HG03045 (cell line): ENCODE data around the gene CARNS1.

Experiments used
- ATAC-seq: cut with Tn5 transposase; IDR thresholded peaks from one replicate; pipeline ENCODE4 v1.9.1; 2021; ENCODE audit warnings: mild to moderate bottlenecking, moderate library complexity; ENCODE audit not compliant: unreplicated experiment

The CARNS1 gene, protein sequence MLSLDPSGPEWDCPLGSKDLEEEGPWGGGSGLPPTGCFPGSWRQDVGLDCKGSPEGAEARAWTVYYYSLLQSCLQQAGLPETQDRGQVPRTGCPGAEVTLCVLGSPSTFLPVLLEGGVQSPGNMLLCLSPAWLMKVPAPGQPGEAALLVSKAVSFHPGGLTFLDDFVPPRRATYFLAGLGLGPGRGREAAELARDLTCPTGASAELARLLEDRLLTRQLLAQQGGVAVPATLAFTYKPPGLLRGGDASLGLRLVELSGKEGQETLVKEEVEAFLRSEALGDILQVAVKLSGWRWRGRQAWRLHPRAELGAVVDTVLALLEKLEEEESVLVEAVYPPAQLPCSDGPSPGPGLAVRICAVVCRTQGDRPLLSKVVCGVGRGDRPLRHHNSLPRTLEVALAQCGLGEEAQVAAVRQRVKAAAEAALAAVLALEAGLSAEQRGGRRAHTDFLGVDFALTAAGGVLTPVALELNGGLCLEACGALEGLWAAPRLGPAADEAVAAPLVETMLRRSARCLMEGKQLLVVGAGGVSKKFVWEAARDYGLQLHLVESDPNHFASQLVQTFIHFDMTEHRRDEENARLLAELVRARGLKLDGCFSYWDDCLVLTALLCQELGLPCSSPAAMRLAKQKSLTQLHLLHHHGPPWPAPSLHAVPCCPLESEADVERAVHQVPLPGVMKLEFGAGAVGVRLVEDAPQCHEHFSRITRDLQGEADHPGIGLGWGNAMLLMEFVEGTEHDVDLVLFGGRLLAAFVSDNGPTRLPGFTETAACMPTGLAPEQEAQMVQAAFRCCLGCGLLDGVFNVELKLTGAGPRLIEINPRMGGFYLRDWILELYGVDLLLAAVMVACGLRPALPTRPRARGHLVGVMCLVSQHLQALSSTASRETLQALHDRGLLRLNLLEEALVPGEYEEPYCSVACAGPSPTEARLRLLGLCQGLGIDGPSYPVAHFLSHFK

DNA sequence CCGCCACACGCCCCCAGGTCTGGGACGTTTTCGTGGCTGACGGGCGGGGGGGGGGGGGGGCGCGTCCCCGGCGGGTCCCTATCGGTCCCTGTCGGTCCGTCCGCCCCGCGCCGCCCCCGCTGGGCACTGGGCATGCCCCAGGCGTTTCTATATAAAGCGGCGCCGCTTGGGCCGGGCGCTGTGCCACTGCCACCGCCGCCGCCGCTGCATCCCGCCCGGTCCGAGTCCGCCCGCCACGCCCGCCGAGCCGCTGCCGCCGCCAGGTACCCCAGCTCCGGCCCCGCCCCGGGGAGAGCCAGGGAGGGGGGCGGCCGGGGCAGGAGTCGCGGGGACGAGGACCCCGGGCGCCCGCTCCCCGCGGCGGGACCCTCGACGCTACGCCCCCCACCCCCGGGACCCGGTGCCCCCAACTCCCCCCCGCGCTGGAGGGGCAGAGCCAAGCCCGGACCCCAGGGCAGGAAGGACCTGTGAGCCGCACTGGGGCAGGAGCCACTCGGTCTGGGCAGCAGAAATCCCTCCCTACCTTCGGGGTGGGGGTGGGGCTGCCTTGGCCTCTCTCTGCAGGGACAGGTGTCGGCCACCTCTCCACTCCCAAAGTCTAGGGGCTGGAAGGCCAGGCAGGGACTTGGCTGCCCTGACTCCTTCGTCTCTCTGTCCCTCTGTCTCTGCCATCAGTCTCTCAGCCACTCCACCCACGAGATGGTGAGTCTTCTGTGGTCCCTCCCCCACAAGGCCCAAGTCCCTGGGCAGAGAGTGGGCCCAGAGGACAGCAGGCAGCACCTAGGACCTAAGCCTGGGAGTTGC, at the start of gene CARNS1:
Gene CARNS1, plus strand, starts transcription at position 178 of the 804 bp plus-strand sequence. Its CDS starts 522 bp downstream, at position 700.
- ATAC-seq: no peak

DNA sequence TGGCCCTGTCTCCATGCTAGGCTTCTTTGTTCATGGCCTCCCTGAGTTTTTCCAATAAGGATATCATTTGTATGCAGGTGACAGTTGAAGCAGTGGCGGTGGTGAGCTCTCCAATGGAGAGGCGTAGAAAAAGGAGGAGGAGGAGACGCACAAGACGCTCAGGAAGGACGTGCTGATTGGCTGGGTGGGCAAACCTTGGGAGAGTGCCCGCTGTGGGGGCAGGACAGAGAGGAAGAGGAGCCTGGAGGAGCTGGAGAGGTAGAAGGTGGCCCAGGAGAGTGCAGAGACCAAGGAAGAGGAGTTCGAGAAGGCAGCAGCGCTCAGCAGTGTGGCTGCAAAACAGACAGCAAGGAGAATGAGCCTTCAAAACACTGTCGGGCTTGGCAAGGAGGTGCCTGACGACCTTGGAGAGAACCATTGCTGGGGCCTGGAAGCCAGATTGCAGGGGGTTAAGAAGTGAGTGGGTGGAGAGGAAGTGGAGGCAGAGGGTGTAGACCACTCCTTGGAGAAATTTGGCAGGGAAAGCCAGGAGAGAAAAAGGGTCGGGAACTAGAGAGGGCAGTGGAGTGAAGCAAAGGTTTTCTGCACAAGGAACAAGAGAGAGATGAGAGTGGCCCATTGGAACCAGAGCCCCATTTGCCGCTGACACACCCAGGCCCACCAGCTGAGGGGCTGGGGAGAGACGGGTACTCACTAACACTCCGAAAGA, 49.6 kb upstream of the CARNS1 start:
- no peak for ATAC-seq

DNA sequence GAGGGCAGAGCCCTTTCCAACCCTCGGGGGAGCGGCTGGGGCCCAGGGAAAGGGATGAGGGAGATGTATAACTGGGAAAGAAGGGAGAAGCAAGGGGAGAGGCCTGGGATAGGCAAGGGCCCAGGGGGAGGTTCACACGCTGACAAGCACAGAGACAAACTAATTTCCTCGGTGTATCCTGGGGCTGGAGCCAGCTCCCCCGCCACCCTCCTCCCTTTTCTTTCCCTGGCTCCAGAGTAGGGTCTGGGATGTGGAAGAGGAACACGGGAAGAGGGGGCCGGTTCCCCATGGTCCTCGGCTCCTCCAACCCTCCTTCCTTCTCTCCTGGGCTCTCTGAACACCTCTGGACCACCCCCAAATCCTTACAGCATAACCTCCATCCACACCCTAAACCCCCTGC, 48.9 kb upstream of the CARNS1 start:
- ATAC-seq: no peak

DNA sequence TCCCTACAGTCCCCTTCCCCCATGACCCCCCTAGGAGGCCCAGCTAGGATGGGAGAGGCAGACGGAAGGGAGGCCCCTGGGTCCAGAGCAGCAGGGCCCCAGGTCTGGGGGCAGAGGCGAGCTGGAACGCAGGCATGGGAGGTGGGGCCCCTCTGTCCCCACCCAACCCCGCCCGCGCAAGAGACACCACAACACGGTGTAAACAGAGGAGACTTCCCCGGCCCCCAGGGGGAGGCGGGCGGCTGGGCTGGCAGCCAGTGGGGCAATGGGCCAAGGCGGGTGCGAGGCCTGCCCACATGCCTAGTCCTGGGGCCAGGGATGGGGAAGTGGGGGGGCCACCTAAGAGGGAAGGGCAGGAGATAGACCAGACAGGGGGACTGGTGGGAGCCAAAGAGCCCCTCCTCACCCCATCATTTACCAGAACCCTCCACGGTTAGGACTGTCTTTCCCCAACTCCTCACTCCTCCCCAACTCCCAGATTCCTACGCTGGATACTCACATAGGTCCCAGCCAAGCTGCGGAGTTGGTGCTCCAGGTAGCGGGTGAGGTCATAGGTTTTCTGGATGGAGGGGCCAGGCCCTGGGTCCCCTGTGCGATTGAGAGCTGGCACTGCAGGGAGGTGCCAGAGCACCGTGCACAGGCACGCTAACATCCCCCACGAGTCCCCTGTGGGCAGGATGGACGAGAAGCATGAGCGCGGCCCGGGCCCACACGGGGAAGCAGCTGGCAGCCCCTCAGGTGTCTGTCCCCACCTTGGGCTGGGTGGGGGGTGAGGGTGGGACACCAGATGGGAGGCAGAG, 48.3 kb upstream of the CARNS1 start:
- ATAC-seq: no peak

DNA sequence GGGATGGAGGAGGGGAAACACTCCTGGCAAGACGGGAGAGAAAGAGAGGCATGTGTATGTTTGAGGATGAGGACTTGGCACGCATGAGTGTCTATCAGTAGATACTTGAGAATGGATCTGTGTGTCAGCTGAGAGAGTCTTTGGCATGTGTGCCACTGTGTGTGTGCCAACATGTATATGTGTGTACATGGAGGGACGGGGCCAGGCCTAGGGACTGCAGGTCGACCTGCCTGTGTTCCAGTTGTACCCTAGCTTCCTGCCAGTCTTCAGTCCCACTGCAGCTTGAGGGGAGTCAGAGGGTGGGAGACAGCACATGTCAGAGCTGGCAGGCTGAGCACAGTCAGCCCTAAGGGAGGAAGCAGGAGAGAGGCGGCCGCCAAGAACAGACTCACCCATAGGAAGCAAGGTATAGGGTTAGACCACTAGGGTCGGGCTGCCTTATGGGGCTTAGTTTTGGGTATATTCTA, 47.7 kb upstream of the CARNS1 start:
- ATAC-seq: no peak

DNA sequence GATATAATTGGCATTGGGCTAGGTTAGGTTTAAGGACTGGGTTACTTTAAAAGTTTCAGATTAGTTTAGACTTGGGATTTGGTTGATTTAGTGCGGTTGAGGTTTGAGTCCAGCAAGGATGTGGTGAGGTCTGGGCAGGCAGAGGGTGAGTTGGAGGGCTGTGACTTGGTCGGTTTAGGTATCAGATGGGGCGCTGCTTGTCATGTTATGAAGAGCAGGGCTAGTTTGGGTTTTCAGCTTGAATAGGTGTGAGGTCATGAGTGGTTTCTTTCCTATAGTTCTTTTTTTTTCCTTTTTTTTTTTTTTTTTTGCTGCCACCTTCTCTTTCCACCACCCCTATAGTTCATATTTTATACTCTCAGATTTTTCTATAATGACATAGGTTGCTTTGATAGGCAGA, 46.9 kb upstream of the CARNS1 start:
- ATAC-seq: no peak

DNA sequence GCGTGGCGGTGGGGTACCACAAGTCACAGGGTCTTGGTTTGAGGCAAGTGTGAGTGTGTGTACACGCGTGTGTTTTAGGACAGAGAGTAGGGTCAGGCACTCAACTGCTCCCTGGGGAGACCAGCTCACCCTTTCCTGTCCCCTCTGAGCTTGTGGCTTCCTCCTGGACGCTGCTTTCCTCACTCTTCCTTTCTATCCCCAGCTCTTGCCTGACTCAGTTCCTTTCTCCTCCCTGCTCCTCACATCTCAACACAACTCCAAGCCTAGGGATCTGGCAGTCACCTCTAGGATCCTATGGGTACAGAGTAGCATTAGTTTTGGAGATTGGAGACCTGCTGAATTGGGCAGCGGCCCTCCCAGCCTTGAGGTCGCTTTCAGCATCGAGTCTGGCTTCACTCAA, 46.2 kb upstream of the CARNS1 start:
- ATAC-seq: no peak

DNA sequence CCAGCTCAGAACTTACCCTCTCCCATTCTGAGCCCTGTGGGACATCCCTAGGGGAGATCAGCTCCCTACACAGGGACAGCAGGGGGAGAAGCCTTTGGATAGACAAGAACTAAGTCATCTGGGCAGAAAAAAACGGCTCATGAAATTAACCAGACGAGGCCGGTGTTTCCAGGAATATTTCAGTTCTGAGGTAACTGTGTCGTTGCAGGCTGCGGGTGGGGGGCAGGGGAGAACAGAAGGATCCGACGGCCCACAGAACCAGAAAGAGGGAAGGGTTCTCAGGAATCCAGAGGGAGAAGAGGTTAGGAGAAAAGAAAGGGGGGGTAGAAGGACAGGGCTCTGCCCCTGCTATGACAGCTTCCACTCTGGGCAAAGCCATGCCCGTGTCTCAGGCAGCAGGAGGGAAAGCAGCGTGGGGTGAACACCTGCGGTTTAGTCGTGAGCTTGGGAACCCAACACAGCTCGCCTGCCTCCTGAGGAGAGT, 45.6 kb upstream of the CARNS1 start:
- ATAC-seq: no peak

DNA sequence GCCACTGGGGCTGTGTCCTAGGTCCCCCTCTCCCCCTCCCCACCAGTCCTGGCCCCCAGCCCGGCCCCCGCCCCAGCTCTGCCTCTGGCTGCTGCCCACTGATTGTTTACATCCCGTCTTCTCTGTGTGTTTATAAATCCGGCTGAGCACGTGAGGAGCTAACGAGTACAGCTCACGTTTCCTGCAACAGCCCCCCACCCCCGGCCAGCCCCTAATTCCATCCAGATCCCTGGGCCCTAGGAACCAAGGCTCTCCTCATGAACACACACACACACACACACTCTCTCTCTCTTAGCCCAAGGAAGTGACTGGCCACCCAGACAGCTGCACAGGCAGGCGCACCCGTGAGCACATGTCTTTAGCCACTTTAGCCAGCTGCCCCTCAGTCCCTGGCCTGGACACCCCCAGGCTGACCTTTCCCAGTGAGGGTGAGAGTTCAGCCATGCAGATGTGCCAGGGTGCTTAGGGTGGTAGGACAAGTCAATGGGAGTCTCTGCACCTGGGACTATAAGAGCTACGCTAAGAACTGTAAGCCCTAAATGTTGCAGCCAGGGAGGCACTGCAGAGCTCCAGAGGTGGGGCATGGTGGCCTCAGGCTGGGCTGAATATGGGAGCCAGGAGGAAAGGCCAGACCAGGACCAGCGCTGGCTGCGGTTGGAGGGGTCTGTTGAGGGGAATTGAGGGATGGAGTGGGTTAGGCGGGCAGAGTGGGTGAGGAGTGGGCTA, 45.0 kb upstream of the CARNS1 start:
- no peak for ATAC-seq

DNA sequence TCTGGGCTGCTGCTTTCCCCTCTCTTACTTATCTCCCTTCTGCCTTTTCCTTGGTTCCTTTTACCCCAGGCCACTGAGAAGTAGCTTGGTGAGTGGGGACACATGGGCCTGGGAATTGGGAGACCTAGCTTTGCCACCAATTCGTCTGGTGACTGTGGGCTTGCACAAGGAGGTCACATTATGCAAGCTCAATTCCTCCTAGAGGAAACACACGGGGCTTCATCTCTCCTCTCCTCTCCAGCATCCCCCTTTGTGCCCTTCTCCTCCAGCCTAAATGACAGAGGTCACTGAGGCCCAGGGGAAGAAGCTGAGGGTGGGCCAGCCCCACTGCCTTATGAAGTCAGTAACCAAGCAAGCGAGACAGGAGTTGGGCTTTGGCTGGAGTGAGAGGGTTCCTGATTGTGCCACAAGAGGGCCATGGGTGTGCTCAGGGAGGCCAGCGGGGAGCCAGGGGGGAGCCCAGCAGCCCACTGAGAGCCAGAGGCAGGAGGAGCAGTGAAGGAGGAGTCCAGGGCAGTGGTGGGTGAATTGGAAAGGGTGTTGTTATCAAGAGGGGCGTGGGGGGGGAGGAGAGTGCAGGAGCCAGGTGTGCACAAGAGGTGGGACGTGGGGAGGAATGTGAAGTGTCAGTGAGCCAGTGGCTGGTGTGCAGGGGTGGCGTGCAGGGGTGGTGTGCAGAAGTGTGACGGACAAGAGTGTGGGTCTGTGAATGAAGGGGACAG, 44.1 kb upstream of the CARNS1 start:
- no peak for ATAC-seq

DNA sequence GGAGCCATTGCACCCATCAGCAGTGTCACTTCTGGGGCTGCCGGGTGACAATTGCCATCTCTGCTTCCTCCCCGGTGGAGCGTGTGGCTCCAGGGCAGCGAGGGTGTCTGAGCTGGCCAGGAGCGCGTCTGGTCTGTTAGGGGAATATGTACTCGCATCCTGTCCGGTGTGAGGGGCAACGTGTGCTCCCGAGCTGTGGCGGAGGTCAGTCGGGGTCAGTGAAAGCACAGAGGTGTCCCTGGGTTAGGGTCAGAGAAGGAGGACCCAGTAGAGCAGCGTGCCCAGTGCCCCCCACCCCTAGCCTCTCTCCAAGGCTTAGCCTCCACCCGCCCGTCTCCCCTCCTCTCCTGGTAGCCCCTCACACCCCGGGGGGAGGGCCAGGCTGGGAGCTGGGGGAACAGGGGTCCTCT, 43.6 kb upstream of the CARNS1 start:
- no peak for ATAC-seq

DNA sequence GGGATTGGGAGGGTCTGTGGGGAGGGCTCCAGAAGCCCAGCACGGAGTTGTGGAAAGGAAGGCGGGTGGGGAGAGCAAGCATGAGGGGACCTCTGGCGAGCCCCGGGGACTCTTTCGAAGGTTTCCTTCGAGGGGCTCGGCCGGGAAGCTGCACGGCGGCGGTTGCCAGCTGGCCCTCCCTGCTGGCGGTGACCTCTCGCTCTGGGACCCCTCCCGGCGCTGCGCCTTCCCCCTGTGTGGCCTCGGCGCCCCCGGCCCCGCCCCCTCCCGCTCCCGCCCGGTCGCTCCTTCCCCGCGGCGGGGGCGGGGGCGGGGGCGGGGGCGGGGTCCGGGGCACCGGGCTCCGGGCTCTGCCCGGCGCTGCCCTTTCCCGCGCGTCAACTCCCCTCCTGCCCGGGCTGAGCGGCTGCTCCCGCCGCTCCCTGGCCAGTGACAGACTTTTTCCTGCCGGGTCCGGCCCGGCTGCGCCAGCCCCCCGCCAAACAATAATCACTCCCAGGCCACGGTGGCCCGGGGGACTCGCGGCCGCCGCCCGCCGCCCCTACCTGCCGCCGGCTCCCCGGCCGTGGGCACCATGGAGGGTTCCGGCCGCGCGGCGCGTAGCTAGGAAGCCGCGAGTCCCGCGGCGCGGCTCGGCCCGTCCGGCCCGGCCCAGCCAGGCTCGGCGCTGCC, 43.0 kb upstream of the CARNS1 start:
- no peak for ATAC-seq

DNA sequence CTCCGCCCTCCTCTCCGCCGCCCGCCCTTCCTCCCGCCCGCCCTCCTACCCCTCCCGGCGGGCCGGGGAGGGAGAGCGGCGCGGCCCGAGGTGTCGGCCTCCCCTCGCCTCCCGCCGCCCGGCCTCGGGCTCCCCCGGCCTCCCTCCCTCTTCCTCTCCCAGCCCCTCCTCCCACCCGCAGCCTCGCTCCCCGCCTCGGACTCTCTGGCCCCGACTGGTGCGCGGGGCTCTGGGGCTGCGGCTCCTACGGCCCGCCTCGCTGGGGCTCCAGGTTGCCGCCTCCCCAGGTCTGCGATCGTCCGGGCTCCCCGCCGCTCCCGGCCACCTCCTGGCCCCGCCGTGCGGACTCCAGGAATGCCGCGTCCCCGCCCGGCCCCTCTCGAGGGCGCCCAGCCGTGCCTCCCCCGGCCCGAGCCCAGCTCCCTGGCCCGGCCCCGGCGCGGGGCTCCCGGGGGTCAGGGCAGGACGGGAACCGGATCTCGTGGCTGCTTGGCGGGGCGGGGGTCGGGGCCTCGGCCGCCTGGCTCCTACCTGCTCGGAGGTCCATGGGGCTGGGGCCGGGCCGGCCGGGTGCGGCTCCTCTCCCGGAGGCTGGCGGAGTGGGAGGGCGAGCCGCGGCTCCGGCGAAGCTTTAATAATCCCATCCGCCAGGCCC, 42.4 kb upstream of the CARNS1 start, which contains the start of gene CLCF1:
Gene CLCF1, minus strand, starts transcription at position 606 of the 655 bp plus-strand sequence. Its CDS starts 59 bp downstream, at position 547.
- ATAC-seq: no peak

DNA sequence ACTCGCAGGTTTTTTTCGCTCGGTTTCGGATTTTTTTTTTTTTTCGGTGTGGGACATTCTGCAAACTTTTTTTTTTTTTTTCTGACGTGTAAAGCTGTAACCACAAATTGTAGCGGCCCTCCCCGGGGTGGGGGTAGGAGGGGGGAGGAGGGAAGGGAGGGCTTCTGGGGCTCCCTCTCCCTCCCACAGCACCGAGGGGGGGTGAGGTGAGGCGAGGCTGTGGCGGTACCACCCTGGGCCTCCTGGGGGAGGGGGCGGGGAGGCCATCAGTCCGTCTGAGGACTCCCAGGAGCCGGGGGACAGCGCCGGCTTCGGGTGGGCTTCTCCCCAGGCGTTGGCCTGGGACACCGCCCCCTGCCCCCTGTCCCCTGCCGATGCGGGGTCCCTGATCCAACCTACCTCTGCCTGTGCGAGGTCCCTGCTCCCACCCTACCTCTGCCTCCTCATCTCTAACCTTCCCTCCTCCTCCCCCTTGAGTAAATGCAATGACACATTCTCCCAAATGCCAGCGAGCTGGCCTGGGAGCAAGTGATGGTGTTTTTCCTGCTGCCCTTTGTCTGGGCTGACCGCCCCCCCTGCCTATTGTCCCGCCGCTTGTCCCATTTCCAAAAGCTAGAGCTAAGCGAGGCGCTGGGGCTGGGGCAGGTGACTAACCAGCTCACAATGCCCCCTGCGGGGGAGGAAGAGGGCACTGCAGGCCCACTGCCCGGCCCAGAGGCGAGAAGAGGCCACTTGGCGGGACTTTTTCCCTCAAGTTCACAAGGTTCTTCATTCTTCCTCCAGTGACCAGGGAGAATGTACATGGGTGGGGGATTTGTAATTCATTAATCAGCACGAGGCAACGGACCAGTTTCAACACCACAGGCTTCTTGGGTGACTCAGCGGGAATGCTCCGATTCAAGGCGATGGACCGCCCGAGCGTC, 41.6 kb upstream of the CARNS1 start:
- ATAC-seq: no peak

DNA sequence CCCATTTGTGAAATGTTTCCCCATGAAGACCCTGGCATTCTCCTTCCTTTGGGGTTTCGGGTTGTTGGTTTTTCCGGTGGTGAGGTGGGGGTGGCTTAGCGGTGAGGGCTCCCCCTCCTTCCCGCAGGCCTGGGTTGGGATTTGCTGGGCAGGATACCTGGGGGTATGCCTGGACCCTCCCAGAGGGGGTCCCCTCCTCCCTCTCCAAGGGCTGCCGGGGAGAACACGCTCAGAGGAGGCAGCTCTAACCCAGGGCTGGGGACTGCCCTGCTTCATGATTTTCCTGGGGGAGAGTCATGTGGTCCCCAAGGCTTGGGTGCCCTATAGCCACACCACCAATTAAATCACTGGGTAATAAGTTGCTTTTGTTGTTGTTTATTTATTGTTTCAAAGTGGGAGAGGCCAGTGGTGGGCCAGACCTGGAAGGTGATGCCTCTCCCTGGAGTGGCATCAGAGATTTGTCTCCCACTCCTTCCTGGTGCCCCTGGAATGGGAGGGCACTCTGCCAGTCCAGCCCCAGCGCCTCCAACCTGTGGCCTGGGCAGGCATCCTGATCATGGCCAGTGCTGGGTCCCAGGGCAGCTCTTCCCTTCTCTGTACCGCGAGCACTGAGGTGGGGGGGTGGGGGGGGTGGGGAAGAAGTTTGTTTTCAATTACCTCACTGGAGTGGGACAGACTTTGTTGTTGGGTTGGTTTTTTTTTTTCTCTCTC, 40.8 kb upstream of the CARNS1 start:
- no peak for ATAC-seq
